HG02763 (cell line): ENCODE measurements around the gene SYCE3.
"Not testable (repeated sequence)": the region's sequence is repeated elsewhere in the genome, so short reads cannot be mapped to it uniquely, and the experiment has no call there.

Experiments
- ATAC-seq: cut with Tn5 transposase; IDR thresholded peaks from one replicate; pipeline ENCODE4 v1.9.1; 2021; ENCODE audit warnings: mild to moderate bottlenecking, moderate library complexity; ENCODE audit not compliant: unreplicated experiment

SYCE3 gene, protein sequence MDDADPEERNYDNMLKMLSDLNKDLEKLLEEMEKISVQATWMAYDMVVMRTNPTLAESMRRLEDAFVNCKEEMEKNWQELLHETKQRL

DNA sequence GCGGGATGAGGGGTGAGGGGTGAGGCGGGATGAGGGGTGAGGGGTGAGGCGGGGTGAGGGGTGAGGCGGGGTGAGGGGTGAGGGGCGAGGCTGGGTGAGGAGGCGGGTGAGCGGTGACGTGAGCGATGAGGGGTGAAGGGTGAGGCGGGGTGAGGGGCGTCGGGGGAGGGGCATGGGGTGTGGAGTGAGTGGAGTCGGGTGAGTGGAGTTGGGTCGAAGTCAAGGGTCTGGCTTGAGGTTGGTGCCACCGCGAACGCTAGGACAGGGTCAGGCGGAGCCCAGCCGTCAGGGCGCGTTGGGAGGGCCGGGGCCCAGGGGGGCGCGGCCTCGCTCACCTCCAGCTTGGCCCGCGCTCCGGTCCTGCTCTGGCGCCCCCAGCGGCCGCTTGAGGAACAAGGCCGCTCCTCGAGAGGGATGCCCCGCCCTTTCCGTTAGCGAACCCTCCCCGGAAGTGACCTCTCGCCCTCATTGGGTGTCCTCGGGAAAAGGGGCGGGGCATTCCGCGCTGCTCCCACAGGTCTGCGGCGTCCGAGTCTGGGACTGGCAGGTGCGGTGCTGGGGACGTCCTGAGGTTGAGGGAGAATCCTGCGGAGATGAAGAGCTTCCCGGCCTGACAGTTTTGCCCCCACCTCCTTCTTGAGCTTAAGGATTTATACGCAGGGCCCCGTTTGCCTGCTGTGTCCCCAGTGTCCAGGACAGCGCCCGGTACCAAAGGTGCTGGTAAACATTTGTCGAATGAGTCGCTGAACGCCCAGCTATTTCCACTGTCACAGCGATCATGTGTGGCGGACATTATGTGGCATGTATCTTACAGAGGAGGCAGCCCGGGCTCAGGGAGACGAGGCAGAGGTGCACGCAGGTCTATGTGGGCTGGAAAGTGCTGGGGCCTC, at the start of gene SYCE3:
SYCE3 (minus strand) TSS at position 397 of the 890 bp plus-strand sequence. CDS start 6,514 bp downstream, outside the sequence.
- peak; percentile 95 for ATAC-seq

DNA sequence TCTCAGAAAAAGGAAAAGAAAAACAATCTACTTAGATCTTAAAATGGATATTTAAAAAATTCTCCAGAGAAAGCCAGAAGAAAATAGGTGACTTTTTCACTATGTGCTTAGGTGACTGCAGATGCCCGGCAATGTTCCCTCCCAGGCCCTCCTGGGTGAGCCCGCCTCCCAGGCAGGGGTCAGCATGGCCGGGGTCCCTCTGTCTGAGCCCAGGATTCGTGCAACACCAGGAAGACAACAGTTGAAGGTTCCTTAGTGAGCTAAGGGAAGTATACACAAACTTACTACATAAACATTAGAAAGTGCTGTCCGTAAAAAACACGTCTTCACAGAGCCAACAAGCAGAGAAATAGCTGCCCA, 49.4 kb upstream of the SYCE3 start:
- ATAC-seq = no peak

DNA sequence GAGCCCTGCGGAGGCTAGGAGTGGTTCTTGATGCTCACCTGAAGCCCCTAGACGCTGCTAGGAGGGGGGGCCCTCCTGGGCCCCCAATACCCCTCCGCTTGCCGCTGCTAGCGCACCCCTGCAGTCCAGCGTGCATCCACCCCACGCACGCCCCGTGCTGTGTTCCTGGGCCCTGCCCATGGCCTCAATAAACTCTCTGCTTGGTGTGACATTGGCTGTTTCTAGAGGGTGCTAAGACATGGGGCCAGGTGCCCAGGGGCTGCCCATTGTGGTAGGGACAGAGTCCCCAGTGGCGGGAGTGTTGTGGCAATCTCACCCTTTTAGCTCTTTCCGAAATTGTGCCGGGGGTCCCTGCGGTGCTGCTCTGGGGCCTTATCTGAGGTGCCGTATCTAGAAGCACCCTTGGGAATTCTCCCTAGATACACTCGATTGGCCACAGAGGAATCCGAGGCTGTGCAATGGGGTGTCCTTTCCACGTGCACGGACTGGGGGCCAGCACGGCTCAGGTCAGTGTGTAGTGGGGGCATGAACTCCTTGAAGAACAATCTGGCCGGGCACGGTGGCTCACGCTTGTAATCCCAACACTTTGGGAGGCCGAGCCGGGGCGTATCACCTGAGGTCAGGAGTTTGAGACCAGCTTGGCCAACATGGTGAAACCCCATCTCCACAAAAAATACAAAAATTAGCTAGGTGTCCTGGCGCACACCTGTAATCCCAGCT, 48.8 kb upstream of the SYCE3 start:
- ATAC-seq = no peak

DNA sequence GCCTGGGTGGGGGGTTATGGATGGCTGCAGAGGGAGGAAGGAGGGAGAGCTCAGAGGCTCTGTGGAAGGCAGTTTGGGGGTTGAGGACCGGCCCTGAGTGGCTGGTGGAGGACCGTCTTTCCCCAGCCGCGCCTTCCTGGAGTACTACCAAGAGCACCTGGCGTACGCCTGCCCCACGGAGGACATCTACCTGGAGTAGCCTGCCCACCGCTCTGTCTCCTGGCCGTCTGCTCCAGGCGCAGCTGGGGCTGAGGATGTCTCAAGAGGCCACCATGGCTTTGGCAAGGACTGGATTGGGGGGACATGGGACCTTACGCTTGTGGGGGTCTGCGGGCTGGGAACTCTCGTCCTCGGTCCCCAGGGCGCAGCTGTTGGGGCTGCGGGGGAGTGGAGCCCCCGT, 47.9 kb upstream of the SYCE3 start:
- ATAC-seq = no peak

DNA sequence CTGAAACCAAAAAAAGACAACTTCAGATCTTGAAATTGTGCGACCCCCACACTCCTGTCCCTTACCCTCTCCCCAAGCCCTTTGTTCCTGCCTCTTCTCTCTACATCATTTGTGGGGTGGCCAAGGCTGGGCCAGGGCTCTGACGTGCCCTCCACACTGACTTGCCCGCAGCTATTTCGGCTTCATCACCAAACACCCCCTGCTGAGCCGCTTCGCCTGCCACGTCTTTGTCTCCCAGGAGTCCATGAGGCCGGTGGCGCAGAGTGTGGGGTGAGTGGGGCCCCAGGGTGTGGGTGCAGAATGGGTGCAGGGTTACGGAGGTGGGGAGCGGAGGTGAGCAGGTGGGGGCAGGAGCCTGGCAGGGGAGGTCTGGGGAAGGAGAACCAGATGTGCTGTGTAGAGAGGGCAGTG, 47.3 kb upstream of the SYCE3 start:
- no peak for ATAC-seq

DNA sequence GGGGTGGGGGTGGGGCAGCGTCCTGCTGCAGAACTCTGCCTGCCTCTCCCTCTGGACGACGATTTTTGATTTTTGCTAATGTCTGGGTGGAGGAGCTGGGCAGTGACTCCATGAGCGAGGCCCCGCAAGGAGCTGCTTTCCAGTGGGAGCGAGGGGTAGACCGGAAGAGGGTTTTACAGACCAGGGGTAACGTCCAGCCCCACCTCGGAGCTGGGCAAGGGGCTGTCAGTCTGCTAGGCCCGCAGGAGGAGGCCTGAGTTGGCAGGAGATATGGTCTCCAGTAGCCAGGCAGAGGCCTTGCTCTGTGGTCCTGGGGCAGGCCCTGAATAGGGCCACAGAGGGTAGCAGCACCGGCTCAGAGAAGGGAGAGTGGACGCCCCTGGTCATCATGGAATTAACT, 46.9 kb upstream of the SYCE3 start:
- ATAC-seq = no peak

DNA sequence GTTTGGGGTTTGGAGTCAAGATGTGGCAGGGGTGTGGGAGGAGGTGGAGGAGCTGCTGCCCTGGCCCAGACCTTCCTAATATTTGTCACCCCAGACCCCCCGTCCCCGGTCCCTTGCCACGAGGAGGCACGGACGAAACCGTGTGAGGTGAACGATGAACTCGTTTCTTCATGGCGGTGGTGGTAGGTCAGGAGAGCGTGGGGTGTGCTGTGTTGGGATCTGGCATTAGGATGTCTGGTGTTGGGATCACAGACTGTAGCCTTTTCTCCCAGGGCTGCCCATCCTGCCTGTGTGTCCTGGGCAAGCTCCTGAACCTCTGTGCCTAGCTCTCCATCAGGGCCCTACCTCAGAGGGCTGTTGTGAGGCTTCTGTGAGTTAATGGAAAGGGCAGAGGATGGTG, 46.3 kb upstream of the SYCE3 start:
- no peak for ATAC-seq

DNA sequence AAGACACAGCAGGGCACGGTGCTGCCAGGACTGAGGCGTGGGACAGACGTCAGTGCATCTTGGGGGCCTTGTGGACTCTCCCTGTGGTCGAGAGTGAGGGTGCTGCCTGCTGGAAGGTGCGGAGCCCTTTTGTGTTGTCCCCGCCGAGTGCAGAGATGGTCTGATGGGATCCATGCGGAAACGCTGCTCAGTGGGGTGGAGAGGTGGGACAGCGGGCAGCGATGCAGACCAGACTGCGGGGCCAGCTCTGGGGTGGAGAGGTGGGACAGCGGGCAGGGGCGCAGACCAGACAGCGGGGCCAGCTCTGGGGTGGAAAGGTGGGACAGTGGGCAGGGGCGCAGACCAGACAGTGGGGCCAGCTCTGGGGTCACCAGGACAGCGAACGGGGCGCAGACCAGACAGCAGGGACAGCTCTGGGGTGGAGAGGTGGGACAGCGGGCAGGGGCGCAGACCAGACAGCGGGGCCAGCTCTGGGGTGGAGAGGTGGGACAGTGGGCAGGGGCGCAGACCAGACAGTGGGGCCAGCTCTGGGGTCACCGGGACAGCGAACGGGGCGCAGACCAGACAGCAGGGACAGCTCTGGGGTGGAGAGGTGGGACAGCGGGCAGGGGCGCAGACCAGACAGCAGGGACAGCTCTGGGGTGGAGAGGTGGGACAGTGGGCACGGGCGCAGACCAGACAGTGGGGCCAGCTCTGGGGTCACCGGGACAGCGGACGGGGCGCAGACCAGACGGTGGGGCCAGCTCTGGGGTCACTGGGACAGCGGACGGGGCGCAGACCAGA, 45.5 kb upstream of the SYCE3 start:
- not testable (repeated sequence) for ATAC-seq

DNA sequence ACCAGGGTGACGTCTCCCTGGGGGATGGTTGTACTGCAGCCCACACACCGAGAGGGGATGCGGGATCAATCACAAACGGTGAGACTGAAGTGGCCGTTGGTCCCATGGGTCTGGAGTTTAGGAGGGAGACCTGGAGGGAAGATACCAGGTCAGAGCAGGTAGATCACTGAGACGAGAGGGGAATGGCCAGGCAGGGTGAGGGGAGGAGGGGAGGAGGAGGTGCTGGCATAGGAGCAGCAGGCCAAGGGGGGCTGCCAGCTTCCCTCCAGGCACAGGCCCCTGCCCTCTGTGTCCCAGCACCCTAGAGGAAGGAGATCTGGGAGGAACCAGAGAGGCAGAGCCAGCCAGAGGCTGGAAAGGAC, 44.9 kb upstream of the SYCE3 start:
- ATAC-seq = no peak

DNA sequence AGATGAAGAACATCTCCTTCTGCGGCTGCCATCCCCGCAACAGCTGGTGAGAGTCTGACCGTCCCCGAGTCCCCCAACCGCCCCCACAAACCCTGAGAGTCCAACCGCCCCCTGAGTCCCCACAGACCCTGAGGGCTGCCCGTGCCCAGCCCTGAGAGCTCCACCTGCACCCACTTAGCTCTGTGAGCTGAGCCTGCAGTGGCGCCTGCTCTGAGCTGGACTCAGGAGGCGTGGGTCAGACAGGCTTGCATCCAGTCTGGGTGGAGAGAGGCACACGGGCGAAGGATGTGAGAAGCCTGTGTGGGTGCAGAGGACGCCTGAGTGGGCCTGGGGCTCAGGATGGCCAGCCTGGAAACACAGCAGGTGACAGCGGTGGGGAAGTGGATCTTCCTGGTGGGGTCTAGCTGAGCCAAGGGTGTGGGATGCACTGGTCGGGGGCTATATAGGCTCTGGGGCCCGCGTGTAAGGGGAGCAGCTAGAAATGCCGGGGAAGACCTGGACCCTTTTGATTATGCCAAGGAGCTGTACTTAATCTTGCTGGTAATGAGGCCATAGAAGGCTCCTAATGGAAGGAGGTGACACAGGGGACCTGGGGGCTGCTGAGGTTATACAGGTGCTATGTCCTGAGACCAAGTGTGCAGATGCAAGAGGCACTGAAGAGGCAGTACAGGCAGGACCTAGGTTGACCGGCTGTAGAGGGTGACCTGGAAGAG, 44.4 kb upstream of the SYCE3 start:
- ATAC-seq = no peak

DNA sequence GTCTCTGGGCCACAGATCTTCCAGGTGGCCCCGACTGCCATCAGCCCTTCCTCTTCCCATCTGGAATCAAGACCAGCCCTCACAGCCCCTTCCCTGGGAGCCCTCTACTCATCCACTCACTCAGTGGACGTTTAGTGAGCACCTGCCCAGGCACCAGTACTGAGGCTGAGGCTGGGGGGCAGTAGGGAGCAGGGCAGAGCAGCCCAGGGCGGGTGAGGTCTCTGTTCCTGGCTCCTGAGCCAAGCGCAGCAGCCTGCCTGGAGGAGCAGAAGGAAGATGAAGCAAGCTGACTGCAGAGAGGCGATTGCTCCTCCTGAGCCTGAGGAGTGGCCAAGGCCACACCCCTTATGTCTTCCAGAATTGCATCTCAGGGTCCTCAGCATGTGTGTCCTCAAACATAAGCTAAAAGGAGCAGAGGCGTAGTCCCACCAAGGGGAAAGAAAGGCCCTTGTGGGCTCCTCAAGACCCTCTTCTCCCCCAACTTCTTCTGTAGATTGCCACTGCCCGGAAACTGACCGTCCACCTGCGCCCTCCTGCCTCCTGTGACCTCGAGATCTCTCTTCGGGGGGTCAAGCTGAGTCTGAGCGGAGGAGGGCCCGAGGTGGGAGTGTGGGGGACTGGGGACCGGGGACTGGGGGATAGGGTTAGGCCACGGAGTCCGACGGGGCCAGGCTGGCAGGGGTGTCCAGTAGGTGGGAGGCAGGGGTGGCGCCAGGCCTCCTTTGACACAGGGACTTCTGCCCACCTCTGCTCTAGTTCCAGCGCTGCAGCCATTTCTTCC, 43.6 kb upstream of the SYCE3 start:
- no peak for ATAC-seq

DNA sequence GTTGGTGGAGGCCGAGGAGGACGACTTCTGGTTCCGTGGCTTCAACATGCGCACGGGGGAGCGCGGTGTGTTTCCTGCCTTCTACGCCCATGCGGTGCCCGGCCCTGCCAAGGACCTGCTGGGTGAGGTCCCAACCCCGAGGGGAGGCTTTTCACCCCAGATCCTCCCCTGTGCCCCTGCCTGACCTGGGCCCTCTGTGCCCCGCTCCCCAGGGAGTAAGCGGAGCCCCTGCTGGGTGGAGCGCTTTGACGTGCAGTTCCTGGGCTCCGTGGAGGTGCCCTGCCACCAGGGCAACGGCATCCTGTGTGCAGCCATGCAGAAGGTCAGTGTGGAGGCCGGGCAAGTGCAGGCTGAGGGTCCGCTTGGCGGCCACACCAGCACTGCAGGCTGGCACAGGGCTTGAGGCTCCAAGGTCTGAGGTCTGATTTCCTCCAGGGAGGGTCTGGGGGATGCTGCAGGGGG, 42.9 kb upstream of the SYCE3 start:
- no peak for ATAC-seq

DNA sequence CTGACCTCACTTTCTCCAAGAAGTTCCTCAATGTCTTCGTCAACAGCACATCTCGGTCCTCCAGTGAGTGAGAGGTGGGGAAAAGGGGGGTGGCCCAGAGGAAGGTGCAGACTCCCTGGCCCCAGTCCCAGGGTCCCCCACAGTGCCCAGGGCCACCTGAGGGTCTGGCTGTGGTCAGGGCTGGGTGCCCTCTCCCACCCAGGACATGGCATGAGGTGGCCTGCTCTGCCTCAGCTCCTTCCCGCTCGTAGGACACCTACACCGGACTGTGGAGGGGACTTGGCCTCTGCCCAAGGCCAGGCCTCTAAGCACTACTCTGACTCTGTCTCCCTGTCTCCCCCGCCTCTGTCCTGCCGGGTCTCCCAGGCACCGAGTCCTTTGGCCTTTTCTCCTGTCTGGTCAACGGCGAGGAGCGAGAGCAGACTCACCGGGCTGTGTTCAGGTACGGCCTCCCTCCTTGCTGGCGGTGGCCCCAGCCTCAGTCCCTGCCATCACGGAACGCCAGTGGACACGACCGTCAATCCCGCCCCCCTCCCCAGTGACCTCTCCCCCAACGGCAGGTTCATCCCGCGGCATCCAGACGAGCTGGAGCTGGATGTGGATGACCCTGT, 42.4 kb upstream of the SYCE3 start:
- no peak for ATAC-seq

DNA sequence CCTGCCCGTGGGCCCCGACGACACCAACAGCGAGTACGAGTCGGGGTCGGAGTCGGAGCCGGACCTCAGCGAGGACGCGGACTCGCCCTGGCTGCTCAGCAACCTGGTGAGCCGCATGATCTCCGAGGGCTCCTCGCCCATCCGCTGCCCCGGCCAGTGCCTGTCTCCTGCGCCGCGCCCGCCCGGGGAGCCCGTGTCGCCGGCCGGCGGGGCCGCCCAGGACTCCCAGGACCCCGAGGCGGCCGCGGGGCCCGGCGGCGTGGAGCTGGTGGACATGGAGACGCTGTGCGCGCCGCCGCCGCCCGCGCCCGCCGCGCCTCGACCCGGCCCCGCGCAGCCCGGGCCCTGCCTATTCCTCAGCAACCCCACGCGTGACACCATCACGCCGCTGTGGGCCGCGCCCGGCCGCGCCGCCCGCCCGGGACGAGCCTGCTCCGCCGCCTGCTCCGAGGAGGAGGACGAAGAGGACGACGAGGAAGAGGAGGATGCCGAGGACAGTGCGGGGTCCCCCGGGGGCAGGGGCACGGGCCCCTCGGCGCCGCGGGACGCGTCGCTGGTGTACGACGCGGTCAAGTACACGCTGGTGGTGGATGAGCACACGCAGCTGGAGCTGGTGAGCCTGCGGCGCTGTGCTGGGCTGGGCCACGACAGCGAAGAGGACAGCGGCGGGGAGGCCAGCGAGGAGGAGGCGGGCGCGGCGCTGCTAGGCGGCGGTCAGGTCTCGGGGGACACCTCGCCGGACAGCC, 41.7 kb upstream of the SYCE3 start:
- no peak for ATAC-seq

DNA sequence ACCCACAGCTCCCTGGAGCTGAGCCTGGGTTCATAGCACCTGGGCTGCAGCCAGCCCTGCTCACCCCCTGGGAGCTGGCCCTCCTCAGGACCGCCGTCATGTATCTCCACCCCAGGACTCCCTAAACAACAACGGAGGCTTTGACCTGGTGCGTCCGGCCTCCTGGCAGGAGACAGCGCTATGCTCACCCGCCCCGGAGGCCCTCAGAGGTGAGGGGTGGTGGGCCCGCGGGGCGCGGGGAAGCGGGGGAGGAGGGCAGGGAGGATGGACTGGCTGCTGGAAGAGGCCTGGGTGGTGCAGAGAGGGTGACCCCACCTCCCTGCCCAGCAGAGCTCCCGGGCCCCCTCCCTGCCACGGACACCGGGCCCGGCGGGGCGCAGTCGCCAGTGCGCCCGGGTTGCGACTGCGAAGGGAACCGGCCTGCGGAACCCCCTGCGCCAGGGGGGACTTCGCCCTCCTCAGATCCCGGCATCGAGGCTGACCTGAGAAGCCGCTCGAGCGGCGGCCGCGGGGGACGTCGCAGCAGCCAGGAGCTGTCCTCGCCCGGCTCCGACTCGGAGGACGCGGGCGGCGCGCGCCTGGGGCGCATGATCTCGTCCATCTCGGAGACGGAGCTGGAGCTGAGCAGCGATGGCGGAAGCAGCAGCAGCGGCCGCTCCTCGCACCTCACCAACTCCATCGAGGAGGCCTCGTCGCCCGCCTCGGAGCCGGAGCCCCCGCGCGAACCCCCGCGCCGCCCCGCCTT, 41.0 kb upstream of the SYCE3 start:
- ATAC-seq = no peak

DNA sequence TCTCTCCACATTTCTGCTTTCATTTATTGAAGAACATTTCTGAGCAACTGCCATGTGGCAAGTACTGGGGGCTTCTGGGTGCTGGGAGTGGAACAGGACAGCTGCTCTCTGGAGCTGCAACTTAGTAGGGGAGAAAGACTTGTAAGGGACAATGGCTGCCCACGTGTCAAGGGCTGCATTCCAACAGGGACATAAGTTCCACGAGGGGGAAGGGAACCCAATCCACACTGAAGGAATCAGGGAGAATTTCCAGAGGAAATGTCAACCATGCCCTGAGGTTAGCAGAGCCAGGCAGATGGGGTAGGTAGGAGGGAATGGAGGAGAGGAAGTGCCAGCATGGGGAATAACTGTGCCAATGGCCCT, 39.6 kb upstream of the SYCE3 start:
- ATAC-seq = no peak

DNA sequence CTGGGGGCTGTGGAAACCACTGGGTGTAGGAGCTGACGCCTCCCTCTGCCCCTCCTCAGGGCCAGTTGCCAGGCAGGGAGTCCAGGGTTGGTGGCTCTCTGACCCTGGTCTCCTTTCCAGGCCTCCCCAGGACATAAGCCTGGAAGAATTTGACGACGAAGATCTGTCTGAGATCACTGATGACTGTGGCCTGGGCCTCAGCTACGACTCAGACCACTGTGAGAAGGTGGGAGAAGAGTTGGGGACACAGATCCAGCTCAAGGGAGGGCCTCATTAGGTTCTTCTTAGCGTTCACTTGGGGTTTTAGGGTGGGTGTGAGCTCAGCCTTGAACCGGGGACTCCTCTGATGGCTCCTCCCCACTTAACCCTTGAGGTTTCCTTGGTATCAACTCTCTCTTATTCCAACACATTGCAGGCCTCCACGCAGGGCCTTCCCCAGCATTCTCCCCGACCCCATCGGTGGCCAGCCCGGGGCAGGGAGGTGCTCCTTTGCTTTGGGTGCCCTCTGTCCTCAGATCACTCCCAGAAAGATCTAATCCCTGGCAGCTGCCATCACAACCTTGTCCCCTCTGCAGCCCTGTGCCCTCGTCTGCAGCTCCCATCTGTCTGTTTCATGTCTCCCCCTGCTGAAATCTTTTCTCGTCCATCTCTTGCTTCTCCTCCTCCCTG, 39.1 kb upstream of the SYCE3 start:
- ATAC-seq = no peak
